ENCODE data around the gene DNLZ. TPM values are rescaled to one million over a fixed set of nuclear protein-coding genes. Genes with fewer than 3 reads are reported as not detected.

Gene DNLZ
- polyA plus RNA-seq (2012; ENCODE audit: insufficient read length, low read depth), result 58.4 TPM

DNA sequence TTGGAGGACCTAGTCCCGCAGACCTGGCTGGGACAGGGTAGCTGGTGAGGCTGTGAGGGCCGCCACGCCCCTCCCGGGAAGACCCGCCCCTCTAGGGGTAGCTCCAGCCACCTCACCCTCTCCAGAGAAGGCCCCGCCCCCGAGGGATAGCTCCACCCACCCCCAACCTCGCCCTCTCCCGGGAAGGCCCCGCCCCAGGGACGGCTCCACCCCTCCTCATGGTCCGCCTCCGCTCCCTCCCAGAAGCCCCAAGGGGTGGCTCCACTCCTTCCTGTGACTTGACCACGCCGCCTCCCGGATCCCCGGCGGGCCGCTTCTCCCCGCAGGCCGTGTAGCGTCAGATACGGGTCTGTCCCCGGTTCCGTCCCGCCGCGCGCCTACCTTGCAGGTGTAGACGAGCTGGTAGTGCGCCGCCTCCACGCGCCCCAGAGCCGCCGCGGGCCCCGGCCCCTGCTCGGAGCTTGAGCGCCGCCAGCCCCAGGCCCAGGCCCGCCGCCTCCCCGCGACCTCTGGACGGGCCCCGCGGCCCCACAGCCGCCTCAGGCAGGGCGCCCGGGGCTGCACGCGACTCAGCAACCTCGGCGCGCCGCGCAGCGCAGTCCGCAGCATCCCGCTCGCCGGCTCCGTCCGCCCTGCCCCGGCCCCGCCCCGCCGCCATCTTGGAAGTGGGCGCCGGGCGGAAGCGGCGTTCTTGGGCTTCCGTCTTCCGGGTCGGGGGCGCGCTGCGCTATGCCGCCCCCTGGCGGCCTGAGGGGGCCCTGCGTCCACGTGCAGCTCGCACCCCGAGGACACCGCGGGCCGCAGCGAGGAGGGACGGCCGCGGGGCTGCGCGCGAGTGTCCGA lies at the start of gene DNLZ:
Gene DNLZ (minus strand): TSS at position 639 of the 843 bp plus-strand sequence. CDS start 30 bp downstream, at position 609.
- TF ChIP-seq, protein P1, sequence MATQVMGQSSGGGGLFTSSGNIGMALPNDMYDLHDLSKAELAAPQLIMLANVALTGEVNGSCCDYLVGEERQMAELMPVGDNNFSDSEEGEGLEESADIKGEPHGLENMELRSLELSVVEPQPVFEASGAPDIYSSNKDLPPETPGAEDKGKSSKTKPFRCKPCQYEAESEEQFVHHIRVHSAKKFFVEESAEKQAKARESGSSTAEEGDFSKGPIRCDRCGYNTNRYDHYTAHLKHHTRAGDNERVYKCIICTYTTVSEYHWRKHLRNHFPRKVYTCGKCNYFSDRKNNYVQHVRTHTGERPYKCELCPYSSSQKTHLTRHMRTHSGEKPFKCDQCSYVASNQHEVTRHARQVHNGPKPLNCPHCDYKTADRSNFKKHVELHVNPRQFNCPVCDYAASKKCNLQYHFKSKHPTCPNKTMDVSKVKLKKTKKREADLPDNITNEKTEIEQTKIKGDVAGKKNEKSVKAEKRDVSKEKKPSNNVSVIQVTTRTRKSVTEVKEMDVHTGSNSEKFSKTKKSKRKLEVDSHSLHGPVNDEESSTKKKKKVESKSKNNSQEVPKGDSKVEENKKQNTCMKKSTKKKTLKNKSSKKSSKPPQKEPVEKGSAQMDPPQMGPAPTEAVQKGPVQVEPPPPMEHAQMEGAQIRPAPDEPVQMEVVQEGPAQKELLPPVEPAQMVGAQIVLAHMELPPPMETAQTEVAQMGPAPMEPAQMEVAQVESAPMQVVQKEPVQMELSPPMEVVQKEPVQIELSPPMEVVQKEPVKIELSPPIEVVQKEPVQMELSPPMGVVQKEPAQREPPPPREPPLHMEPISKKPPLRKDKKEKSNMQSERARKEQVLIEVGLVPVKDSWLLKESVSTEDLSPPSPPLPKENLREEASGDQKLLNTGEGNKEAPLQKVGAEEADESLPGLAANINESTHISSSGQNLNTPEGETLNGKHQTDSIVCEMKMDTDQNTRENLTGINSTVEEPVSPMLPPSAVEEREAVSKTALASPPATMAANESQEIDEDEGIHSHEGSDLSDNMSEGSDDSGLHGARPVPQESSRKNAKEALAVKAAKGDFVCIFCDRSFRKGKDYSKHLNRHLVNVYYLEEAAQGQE (IDR thresholded peaks at IDR 0.05; ENCODE audit: insufficient read depth in 1 of 2, low read depth in 2 of 2, low read length in 2 of 2), result 0 out of 4 replicates have a peak, but pooled peaks of 1 of the 2 experiments have one; percentile 11
- TF ChIP-seq POLR2AphosphoS5 (IDR thresholded peaks at IDR 0.05; ENCODE audit: low read depth, low read length), result peak; percentile 68
- TF ChIP-seq TAF1 (IDR thresholded peaks at IDR 0.05; ENCODE audit: borderline replicate concordance, insufficient read depth, low read length), result 0 out of 2 replicates have a peak, but pooled peaks have one; percentile 38
- TF ChIP-seq SIN3A (IDR thresholded peaks at IDR 0.05; ENCODE audit: borderline replicate concordance, insufficient read depth, low read length), result peak; percentile 68; the same call in 1 of the 2 replicates
- TF ChIP-seq FOXP2 (optimal IDR thresholded peaks at IDR 0.05; ENCODE audit: borderline replicate concordance, extremely low read depth, extremely low read length, insufficient read depth), result no peak

DNA sequence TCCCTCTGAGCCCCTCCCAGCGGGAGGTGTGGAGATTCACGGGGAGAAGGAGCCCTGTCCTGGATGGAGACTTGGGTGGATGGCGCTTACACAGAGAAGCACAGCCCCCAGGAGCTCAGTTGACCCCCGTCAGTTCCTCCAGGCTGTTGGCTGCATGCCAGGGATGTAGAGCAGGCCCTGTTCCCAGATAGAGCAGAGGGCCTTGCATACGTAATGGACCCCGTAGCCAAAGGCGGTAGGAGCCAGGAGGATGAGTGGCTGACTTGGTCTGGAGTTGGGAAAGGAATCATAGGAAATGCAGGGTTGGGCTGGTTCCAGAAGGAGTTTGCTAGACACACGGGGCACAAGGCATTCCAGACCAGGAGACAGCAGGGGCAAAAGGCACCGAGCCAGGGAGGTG lies 49.4 kb upstream of the DNLZ start:
- TF ChIP-seq SIN3A (IDR thresholded peaks at IDR 0.05; ENCODE audit: borderline replicate concordance, insufficient read depth, low read length), result no peak
- TF ChIP-seq TAF1 (IDR thresholded peaks at IDR 0.05; ENCODE audit: borderline replicate concordance, insufficient read depth, low read length), result no peak
- TF ChIP-seq, protein P1 (IDR thresholded peaks at IDR 0.05; ENCODE audit: insufficient read depth in 1 of 2, low read depth in 2 of 2, low read length in 2 of 2), result no peak
- no peak for TF ChIP-seq FOXP2 (optimal IDR thresholded peaks at IDR 0.05; ENCODE audit: borderline replicate concordance, extremely low read depth, extremely low read length, insufficient read depth)
- TF ChIP-seq POLR2AphosphoS5 (IDR thresholded peaks at IDR 0.05; ENCODE audit: low read depth, low read length), result no peak

GRCh38 chr9:136411378-136411777 lies 47.8 kb upstream of the DNLZ start:
- TF ChIP-seq TAF1 (IDR thresholded peaks at IDR 0.05; ENCODE audit: borderline replicate concordance, insufficient read depth, low read length), result no peak
- TF ChIP-seq POLR2AphosphoS5 (IDR thresholded peaks at IDR 0.05; ENCODE audit: low read depth, low read length), result no peak
- TF ChIP-seq, protein P1 (IDR thresholded peaks at IDR 0.05; ENCODE audit: insufficient read depth in 1 of 2, low read depth in 2 of 2, low read length in 2 of 2), result no peak
- TF ChIP-seq FOXP2 (optimal IDR thresholded peaks at IDR 0.05; ENCODE audit: borderline replicate concordance, extremely low read depth, extremely low read length, insufficient read depth), result no peak
- TF ChIP-seq SIN3A (IDR thresholded peaks at IDR 0.05; ENCODE audit: borderline replicate concordance, insufficient read depth, low read length), result no peak

DNA sequence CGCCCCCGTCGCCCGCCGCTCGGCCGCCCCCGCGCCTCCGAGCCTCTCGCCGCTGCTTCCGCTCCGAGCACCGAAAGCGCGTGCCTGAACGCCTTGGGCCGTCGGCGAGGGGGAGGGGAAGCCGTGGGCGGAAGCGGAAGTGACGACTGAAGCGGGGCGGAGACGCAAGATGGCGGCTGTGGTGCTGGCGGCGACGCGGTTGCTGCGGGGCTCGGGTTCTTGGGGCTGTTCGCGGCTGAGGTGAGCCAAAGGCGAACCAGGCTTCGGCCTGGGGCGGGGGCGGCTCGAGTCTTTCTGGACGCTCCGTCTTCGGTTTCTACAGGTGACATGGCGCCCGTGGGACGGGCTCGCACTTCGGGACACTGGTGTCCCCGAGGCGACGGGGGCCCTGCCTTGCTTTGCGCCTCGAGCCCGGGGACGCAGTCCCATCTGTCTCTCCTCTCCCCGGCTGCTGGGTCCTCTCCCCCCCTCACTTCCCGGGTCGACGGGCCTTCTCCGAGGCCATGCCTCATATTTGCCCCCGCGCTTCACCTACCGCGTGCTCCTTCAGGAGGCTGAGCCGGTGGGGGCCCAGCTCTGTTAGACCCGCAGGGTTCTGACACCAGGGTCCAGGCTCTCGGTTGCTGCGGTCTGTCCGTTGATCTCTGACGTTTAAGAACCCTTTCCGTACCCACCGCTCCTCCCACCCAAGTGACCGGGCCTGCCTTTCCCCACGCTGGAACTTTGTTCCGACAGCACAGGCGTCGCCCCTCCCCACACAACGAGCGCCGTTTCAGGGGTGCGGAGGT lies 47.1 kb upstream of the DNLZ start, which contains the start of the genes ENTR1 and PMPCA:
Gene ENTR1 (minus strand): TSS at position 115 of the 788 bp plus-strand sequence. CDS start 217 bp downstream, outside the sequence.
Gene PMPCA (plus strand): TSS at position 159 of the 788 bp plus-strand sequence. CDS start 11 bp downstream, at position 170.
- TF ChIP-seq FOXP2 (optimal IDR thresholded peaks at IDR 0.05; ENCODE audit: borderline replicate concordance, extremely low read depth, extremely low read length, insufficient read depth) (no peak), TAF1 (IDR thresholded peaks at IDR 0.05; ENCODE audit: borderline replicate concordance, insufficient read depth, low read length) (peak; percentile 97), POLR2AphosphoS5 (IDR thresholded peaks at IDR 0.05; ENCODE audit: low read depth, low read length) (peak; percentile 91), SIN3A (IDR thresholded peaks at IDR 0.05; ENCODE audit: borderline replicate concordance, insufficient read depth, low read length) (0 out of 2 replicates have a peak, but pooled peaks have one; percentile 21)
- TF ChIP-seq, protein P1 (IDR thresholded peaks at IDR 0.05; ENCODE audit: insufficient read depth in 1 of 2, low read depth in 2 of 2, low read length in 2 of 2), result peak; percentile 18 to 59; a peak in 2 of 4 replicates

Measured in PFSK-1 (cell line).